Heart left ventricle (tissue), 16 donors: ENCODE measurements around the gene C1QTNF6. TPM values are rescaled to one million over a fixed set of nuclear protein-coding genes. Genes with fewer than 3 reads are reported as not detected.
A peak's percentile ranks its signal among the peaks of the same experiment; 100 is the strongest.

Experiments
- ATAC-seq, 4 donors: fragments of 200-7000 bp; cut with Tn5 transposase; one replicate each; pipeline ENCODE4 v1.9.1; 2020 to 2022; ENCODE audit warnings: moderate library complexity in 4 of 4, mild to moderate bottlenecking in 3 of 4, moderate number of reproducible peaks in 1 of 4
- DNase-seq, 5 donors: peaks; one replicate each; pipeline ENCODE4 v3.0.0-alpha.2; 2020
- H3K27ac ChIP-seq, 12 donors: fragments of 200-600 bp; sonication (generic) in 4 of 12; one replicate each; pipeline versions ENCODE4 v1.5.0 to v1.8.0; 2016 to 2022; ENCODE audit warnings: mild to moderate bottlenecking in 2 of 12
- H3K27me3 ChIP-seq, 9 donors: fragments of 200-600 bp; sonication (generic) in 2 of 9; one replicate each; pipeline versions ENCODE4 v1.5.1 to v1.8.0; 2016 to 2022; ENCODE audit warnings: mild to moderate bottlenecking in 3 of 9
- H3K36me3 ChIP-seq, 9 donors: fragments of 200-600 bp; sonication (generic) in 2 of 9; one replicate each; pipeline versions ENCODE4 v1.5.0 to v1.8.0; 2018 to 2022; ENCODE audit warnings: mild to moderate bottlenecking in 2 of 9
- H3K4me1 ChIP-seq, 12 donors: fragments of 200-600 bp; sonication (generic) in 4 of 12; one replicate each; pipeline versions ENCODE4 v1.5.0 to v1.8.0; 2016 to 2022; ENCODE audit warnings: mild to moderate bottlenecking in 3 of 12
- H3K4me3 ChIP-seq, 12 donors: fragments of 200-600 bp; sonication (generic) in 4 of 12; one replicate each; pipeline versions ENCODE4 v1.5.0 to v1.8.0; 2017 to 2022; ENCODE audit warnings: mild to moderate bottlenecking in 9 of 12, moderate library complexity in 4 of 12
- H3K9me3 ChIP-seq, 12 donors: fragments of 200-600 bp; sonication (generic) in 4 of 12; one replicate each; pipeline versions ENCODE4 v1.5.0 to v1.8.0; 2016 to 2022; ENCODE audit warnings: mild to moderate bottlenecking in 1 of 12
- POLR2A ChIP-seq, 2 donors: fragments of 450-650 bp; IDR thresholded peaks; one replicate each; pipeline ENCODE4 v1.6.1; 2017; ENCODE audit warnings: antibody characterized with exemption in 2 of 2, mild to moderate bottlenecking in 2 of 2, moderate library complexity in 2 of 2
- WGBS, 4 donors: extraction: QIAGEN DNeasy Blood & Tissue Kit in 2 of 4; methylation state at CpG; one replicate each; pipeline versions ENCODE4 v1.1.5 to v1.1.7; 2013 to 2018; 5-methylcytosine and 5-hydroxymethylcytosine counted together
- intact Hi-C, 10 donors: fragments of 100-400 bp; cut with DNase I; formaldehyde crosslinking; loops; one replicate each; pipeline versions ENCODE4 v1.11.1 to v1.14.2; 2022
- polyA plus RNA-seq, 2 donors: library from polyadenylated mRNA; stranded (reverse); fragments of 200-250 nt; gene quantifications; one replicate each; pipeline ENCODE4 v1.2.3, GENCODE V29; 2013
- total RNA-seq, 9 donors: library from RNA; depleted of rRNA in 2 of 9; stranded (reverse); fragments of >200 nt in 2 of 9; fragmentation: NEBNext Ultra II Directional in 3 of 9; extraction: Animal tissue kit (Norgen Biotek cat#: 25700) in 3 of 9; gene quantifications; one replicate each; pipeline versions ENCODE4 v1.1.0 to v1.2.4, GENCODE V29; 2016 to 2023
- TF ChIP-seq, protein P1 (sequence below), 12 donors: fragments of 200-600 bp; sonication (generic) in 4 of 12; IDR thresholded peaks; one replicate each; pipeline versions ENCODE4 v1.5.0 to v1.8.0; 2018 to 2022; ENCODE audit warnings: antibody characterized with exemption in 12 of 12, mild to moderate bottlenecking in 5 of 12
- donor health status: ischemic (EF 13 %, LVEDD 7.1; RV severe dilation, severe dysfunction).
- donor health status: healthy with polysubstance abuse.
- donor health status: DM: no; HTN: yes; CAD: no.
- donor health status: DM: no; HTN: no; CAD: no.
- donor health status: ischemic (EF 25% LVEDD 6.9; RV normal size, moderate dysfunction).
- donor health status: ischemic (EF 25% LVEDD 5.7; RV mildly dilated, moderate dysfunction).
- donor health status: healthy.
- donor health status: DM: yes; HTN: yes; CAD: no.
- donor health status: ischemic (EF 35%, LVEDD 5.7; RV mildly dilated, moderate dysfunction).
- donor health status: nonischemic (EF 11% LVEDD 7.7; RV severe dilation, severe dysfunction).
- donor health status: DM: yes; HTN: yes; CAD: no.
- donor health status: PGD.
- donor health status: ischemic (EF 29% LVEDD 5.4; RV normal size, mild dysfunction).
- donor health status: nonischemic (EF 23%, LVEDD 6.1; RV moderate dilation, normal function).

The C1QTNF6 gene
- total and polyA plus RNA-seq, 11 donors = 0.31 to 11.9 (median 1.4) TPM

DNA sequence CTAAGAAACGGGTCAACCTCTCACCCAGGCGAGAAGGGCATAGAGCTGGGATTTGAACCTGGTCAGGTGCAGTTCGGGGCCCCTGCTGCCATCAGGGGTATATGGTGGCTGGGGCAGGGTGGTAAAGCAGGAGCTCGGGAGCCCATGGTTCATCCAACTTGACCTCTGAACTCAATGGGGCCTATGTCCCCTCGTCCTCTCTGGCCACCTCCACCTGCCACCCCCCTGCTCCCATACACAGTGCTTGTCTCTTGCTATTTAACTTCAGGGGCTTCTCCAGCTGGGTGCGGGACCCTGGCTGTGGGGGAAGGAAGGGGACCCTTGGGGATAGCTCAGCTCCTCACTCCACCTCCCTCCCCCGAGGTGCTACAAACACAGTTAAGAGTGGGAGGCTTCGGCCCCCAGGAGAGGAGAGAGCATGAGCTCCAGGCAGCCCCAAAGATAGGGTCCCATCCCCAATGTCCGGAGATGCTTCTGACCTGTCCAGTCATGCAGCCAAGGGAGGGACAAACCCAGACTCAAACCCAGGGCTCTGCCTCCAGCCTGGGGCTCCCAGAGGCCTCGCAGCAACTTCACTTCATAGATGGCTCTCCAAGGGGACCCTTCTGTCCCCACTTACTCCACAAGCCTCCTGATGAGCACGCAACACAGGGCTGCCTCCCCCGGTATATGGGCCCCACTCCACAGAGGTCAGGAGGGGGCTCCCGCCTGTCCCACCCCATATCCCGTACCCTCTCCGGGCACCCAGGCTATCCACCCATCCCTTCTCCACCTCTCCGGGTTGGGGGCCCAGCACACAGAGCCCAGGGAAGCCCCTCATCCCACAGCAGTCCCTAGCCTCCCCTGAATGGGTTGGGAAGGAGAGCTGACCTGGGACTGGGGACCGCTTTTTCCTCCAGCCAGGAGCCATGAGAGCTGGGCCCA lies 39.0 kb downstream of the C1QTNF6 start:
- Histone ChIP-seq H3K9me3 (peaks cover 0 to 14% (median 2%) of the 10 kb centered on the region in 12 donors), H3K27me3 (peaks cover 0 to 27% (median 4%) of the 10 kb centered on the region in 9 donors), H3K4me1 (peaks cover 0 to 6% (median 0%) of the 10 kb centered on the region in 12 donors), H3K27ac (peak overlapping the region in 2 of 12 donors; percentile 5 to 72), H3K36me3 (no peaks in the 10 kb centered on the region), H3K4me3 (peak overlapping the region in 4 of 12 donors; percentile 3 to 56 (median 18))
- DNase-seq (peak in 2 of 5 donors; percentile 12 to 42), ATAC-seq (no peak)
- 81 to 87% (median 84%) methylated on average over 16 to 17 of the region's 17 CpGs for WGBS, 4 donors
- TF ChIP-seq, protein P1, sequence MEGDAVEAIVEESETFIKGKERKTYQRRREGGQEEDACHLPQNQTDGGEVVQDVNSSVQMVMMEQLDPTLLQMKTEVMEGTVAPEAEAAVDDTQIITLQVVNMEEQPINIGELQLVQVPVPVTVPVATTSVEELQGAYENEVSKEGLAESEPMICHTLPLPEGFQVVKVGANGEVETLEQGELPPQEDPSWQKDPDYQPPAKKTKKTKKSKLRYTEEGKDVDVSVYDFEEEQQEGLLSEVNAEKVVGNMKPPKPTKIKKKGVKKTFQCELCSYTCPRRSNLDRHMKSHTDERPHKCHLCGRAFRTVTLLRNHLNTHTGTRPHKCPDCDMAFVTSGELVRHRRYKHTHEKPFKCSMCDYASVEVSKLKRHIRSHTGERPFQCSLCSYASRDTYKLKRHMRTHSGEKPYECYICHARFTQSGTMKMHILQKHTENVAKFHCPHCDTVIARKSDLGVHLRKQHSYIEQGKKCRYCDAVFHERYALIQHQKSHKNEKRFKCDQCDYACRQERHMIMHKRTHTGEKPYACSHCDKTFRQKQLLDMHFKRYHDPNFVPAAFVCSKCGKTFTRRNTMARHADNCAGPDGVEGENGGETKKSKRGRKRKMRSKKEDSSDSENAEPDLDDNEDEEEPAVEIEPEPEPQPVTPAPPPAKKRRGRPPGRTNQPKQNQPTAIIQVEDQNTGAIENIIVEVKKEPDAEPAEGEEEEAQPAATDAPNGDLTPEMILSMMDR (IDR thresholded peaks at IDR 0.05) = no peak
- no peak for TF ChIP-seq POLR2A (IDR thresholded peaks at IDR 0.05)
- intact Hi-C loops = no loop called here

DNA sequence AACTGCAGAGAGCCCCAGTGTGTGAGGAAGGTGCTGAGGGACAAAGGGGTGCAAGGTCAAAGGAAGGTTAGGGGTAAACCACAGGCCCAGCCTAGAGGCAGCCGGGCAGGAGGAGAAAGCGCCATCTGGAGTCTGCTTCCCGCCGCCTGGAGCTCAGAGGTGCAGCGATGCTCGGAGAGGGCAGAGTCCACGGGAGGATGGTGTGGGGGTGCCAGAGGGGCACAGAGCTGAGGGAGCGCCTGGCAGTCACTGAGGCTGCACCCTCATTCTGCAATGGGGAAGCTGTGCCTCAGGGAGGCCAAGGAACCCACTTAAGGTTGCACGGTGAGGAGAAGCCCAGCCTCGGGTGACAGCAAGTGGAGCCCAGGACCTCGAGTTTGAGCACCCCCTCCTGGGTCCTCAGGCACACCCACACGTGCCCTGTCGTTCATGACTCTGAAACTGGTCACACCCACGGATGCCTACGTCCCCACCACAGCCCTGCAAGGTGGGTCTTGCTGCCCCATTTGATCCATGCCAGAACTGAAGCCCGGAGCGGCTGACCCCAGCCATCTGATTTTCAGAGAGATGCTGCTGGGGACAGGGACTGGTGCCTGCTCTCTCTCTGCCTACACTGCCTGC lies 39.9 kb downstream of the C1QTNF6 start:
- DNase-seq = peak in 1 of 5 donors; percentile 1
- WGBS, 4 donors = 66 to 72% (median 68%) methylated on average over 15 to 17 of the region's 17 CpGs
- peak overlapping the region in 2 of 12 donors; percentile 26 to 56 for H3K4me3 ChIP-seq
- peak in 1 of 4 donors; percentile 14 for ATAC-seq
- TF ChIP-seq, protein P1 (IDR thresholded peaks at IDR 0.05) = no peak
- no peak for TF ChIP-seq POLR2A (IDR thresholded peaks at IDR 0.05)
- peaks cover 0 to 6% (median 0%) of the 10 kb centered on the region in 12 donors for H3K4me1 ChIP-seq
- H3K36me3 ChIP-seq = no peaks in the 10 kb centered on the region
- H3K27me3 ChIP-seq = peaks cover 0 to 28% (median 4%) of the 10 kb centered on the region in 9 donors
- intact Hi-C loops = no loop called here
- peak overlapping the region in 1 of 12 donors; percentile 72 for H3K27ac ChIP-seq
- peaks cover 0 to 14% (median 2%) of the 10 kb centered on the region in 12 donors for H3K9me3 ChIP-seq

GRCh38 chr22:37147186-37147990 lies 40.7 kb downstream of the C1QTNF6 start:
- H3K27me3 ChIP-seq = peaks cover 0 to 24% (median 4%) of the 10 kb centered on the region in 9 donors
- H3K9me3 ChIP-seq = peaks cover 0 to 14% (median 2%) of the 10 kb centered on the region in 12 donors
- H3K4me3 ChIP-seq = peak overlapping the region in 1 of 12 donors; percentile 56
- 85 to 95% (median 87%) methylated on average over 8 to 12 of the region's 12 CpGs for WGBS, 4 donors
- peak in 1 of 4 donors; percentile 11 for ATAC-seq
- no peaks in the 10 kb centered on the region for H3K36me3 ChIP-seq
- peaks cover 0 to 6% (median 0%) of the 10 kb centered on the region in 12 donors for H3K4me1 ChIP-seq
- TF ChIP-seq POLR2A (IDR thresholded peaks at IDR 0.05) = no peak
- TF ChIP-seq, protein P1 (IDR thresholded peaks at IDR 0.05) = no peak
- peak in 1 of 5 donors; percentile 4 for DNase-seq
- H3K27ac ChIP-seq = peak overlapping the region in 1 of 12 donors; percentile 24
- intact Hi-C loops = no loop called here
